ENCODE measurements around the gene ZBTB4.

DNA sequence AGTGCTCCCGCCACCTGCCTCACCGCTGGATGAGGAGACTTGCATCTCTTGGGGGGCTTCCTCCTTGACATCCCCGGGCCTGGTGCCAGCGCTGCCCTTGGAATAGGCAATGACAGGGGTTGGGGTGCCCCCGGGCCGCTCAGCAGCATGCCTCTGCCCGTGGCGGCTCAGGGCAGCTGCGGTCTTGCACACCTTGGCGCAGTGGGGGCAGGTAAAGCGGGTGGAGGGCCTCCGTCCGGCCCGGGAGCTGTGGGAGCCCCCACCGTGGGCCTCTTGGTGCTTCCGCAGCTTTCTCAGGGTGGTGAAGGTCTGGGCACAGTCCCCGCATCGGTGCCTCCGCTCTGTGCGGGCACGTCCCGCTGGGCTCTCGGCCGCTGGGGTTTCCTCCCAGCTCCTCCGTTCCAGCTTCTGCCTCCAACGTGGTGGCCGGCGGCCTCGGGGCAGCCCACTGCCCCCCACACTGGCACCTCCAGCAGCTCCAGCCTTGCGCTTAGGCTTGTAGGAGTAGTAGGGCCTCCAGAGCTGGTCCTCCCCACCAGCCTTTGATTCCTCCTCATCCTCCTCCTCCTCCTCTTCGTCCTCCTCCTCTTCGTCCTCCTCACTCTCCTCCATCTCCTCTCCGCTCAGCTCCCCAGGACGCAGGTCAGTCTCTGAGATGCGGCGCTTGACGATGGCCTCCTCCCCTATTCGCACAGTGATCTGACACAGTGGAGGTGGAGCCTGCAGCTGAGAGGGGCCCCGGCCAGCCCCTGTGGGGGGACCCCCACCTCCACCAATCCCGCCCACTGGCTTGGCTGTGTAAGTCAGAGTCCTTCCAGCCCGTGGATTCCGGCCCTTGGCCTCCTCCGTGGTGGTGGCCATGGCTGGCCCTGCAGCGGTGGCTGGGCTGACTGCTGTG, 16.7 kb downstream of the ZBTB4 start:
- TF ChIP-seq ZNF224 (CRISPR knock-in tag; IDR thresholded peaks at IDR 0.05): no peak
- no peak for TF ChIP-seq FOXM1 (IDR thresholded peaks at IDR 0.05; ENCODE audit: low read depth)
- TF ChIP-seq FOXM1 (CRISPR knock-in tag; IDR thresholded peaks at IDR 0.05; ENCODE audit: low read depth): no peak
- no peak for TF ChIP-seq IRF2 (CRISPR knock-in tag; IDR thresholded peaks at IDR 0.05)
